Measurements from ENCODE around the gene NMD3.
A peak's percentile ranks its signal among the peaks of the same experiment; 100 is the strongest.
"Not testable (repeated sequence)": the region's sequence is repeated elsewhere in the genome, so short reads cannot be mapped to it uniquely, and the experiment has no call there.

NMD3 gene

GRCh38 chr3:161220850-161221753 is at the start of gene NMD3:
NMD3 (plus strand) TSS chr3:161221311; CDS start chr3:161222014, 703 bp downstream.
- DNase-seq = peak; percentile 93

- no peak for DNase-seq
These were observed 49.2 kb upstream of the NMD3 start for GRCh38 chr3:161171639-161172552.

DNA sequence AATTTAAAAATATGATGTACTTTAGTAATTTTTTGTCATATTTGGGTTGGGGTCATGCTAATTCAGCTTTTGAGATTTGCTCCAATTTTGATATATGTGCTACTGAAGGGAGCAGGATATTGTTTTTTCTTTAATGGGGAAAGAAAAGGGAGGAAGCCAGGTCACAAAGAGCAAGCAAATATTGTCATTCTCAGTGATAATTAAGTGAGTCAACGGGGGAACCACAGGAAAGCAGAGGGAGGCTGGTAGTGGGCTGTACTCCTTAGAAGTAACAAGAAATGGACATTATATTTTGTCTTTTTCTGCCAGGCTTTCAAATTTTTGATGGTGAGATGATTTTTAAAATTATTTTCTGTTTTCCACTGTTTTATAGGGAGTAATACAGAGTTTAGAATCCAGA is 45.6 kb upstream of the NMD3 start:
- DNase-seq = no peak

DNA sequence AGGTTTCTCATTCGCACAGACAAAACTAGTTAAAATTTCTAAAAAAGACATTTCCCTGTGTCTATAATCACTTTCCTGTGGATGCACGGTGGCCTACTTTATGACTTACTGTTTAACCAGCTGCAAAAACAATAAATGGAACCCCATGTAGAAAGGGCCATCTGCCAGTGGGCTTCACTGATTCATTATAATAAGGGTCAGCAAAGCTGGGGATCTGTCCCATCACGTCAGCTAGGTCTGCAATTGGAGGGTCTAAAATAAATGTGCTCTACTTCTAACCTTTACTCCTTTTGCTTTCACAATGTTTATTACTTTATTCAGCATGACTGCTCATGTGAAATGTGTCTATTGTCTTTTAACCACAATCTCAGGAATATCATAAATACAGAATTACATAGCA is 43.1 kb upstream of the NMD3 start:
- DNase-seq = no peak

DNA sequence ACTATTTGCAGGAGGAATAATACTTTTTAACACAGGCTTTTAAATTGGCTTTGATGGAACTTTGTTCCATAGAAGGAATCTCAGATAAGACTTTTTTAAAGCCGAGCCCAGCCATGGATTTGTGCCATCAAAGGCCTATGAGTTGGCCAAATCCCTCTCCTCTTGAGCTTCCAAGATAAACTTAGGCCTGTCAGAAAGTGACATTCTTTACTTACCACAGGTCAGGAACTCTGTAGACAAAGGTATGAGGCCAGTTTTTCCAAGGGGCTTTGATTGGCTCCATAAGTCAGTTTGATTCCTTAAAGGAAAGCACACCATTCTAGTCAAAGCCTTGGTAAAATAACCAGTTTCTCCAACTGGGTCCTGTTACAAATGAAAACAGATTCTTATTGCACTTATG is 39.7 kb upstream of the NMD3 start:
- not testable (repeated sequence) for DNase-seq

GRCh38 chr3:161187046-161187445 is 34.1 kb upstream of the NMD3 start:
- DNase-seq = no peak

GRCh38 chr3:161197855-161198850 is 23.0 kb upstream of the NMD3 start:
- DNase-seq = no peak

GRCh38 chr3:161199926-161200325 is 21.2 kb upstream of the NMD3 start:
- no peak for DNase-seq

DNA sequence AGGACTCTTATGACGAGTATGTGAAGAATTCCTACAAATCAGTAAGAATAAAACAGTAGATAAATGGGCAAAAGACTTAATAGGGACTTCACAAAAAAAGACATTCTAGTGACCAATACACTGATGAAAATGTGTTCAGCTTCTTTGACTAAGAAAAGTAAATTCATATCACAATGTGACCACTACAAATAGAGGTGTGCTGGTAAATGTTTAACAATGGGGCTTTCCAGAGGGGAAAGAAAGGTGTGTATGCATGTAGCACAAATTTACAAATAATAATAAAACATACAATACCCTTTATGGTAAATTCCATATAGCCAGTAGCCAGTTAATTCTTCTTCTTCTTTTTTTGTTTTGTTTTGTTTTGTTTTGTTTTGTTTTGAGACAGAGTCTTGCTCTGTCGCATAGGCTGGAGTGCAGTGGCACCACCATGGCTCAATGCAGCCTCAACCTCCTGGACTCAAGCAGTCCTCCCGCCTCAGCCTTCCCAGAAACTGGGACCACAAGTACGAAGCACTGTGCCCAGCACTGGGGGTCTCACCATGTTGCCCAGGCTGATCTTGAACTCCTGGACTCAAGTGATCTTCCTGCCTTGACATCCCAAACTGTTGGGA is 17.5 kb upstream of the NMD3 start:
- DNase-seq = no peak

DNA sequence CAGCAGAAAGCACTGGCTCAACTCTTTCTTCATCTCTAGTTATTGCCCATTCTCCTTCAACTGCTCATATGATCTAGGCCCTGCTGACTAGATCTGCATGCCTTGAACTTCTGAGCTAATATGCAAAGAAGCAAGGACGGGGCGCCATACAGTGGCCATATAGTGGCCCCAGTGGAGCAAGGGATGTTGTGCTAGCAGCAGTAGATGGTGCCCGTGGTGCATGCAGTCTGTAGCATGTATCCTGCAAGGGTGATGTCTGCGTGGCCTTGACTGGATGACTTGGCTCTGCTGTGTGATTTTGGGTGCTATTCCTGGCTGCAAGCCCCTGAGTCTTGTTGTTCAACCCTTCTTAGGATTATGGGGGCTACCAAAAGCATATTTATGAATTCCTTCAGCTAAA is 12.2 kb upstream of the NMD3 start:
- no peak for DNase-seq

GRCh38 chr3:161212171-161212771 is 8.8 kb upstream of the NMD3 start:
- no peak for DNase-seq

DNA sequence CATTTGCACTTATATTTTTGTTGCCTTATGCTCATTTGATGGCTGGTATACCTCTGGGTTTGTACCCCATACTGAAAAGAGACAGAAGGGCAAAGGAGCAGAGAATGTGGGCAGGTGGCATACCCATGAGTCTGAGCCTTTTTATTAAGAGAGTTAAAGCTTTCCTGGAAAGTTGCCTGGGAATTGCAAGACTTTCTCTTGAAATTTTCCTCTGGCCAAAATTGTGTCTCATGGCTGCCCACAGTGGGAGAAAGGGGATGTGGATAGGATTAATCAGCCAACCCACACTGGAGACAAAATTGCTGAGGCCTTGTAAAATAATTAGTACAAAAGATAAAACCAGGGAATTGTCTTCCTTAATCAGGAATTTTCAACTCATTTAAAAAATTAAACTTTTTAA is 8.2 kb upstream of the NMD3 start:
- no peak for DNase-seq

- DNase-seq = no peak
These were observed 7.5 kb upstream of the NMD3 start for GRCh38 chr3:161213644-161214043.

DNA sequence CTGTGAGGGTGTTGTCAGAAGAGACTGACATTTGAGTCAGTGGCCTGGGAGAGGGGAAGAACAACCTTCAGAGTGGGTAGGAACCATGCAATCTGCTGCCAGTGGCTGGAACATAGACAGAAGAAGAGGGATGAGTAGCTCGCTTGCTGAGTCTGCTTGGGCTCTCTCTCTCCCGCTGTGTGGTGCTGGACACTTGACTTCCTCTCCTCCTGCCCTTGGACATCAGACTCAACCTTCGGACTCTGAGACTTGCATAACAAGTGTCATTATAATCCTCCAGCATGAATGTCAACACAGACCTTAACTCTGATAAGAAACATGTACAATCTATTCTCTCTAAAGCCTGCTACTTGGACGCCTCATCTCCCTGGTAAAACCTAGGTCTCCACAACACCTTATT is 5.9 kb upstream of the NMD3 start:
- DNase-seq = no peak

GRCh38 chr3:161217496-161217895 is 3.6 kb upstream of the NMD3 start:
- no peak for DNase-seq

DNA sequence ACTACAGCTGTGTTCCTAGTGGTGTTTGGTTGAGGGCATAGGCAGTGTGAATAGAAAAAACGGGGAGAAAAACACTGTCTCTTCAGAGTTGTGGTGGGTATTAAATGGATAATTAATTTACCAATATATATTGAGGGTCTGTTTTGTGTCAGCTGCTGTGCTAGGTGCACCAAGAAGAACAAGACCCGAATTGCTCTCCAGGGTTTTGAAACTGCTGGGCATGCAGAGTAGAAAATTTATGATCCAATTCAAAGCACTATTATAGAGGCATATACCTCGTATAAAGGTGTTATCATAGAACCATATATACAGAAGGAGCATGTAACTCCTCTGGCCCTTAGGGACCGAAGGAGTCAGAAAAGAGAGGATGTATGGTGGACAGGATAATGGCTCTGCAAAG is 1.6 kb upstream of the NMD3 start:
- DNase-seq = no peak

DNA sequence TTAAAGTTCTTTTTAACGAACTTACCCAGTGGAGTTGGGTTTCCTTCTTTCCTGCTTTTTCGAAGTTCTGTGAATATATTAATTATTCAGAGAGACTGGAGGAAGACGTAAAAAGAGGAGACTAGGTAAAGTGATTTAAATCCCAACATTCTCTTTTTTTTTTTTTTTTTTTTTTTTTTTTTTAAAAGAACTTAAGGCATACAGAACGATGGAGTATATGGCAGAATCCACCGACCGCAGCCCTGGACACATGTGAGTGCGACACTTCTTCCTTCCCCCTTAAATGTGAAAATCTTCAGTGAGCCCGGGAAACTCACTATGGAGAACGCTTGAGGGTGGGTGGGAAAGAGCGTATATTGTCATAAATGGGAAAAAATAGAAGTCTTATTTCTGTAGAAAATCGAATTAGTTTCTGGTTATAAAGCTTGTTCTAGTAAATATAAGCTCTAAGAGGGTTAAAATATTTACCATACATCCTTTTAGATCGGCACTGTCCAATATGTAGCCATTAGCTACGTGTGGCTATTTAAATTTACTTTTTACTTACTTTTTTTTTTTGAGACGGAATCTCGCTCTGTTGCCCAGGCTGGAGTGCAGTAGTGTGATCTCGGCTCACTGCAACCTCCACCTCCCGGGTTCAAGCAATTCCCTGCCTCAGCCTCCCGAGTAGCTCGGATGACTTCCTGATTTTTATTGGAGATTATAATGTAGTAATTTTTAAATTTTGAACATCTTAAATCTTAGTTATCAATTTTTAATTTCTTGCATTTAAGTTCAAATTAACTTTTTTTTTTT is 892 bp downstream of the NMD3 start:
- DNase-seq = peak; percentile 8

DNA sequence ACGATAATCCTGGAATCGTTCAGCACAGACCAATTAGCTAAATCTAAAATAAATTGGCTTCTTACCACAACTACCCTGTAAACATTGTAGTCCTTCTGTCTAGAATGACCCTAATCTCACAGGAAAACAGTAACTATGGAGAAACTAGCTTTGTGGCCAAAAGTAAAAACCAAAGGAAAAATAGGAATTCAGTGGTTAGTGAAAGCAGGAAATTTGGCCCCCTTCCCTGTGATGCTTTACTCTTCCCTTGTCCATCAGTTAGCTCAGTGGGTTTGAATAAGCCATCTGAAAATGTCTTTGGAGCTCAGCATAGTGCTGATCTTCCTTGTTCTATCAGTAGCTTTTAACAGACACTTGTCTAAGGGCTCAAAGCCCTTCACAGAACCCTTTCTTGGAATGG is 1.6 kb downstream of the NMD3 start:
- no peak for DNase-seq

- DNase-seq = no peak
These were observed 3.7 kb downstream of the NMD3 start for GRCh38 chr3:161224786-161225185.

GRCh38 chr3:161230621-161231171 is 9.6 kb downstream of the NMD3 start:
- DNase-seq = no peak
